Sigmoid colon (tissue), 7 donors: ENCODE data around the gene SKIC8. TPM values are rescaled to one million over a fixed set of nuclear protein-coding genes. Genes with fewer than 3 reads are reported as not detected.

Experiments
- DNase-seq: peaks from one replicate; pipeline ENCODE4 v3.0.0-alpha.2; 2019
- H3K27ac ChIP-seq, 4 donors: fragments of 200-600 bp; sonication (generic); one replicate each; pipeline ENCODE4 v1.5.1; 2016 to 2019; ENCODE audit warnings: mild to moderate bottlenecking in 1 of 4
- H3K27me3 ChIP-seq, 3 donors: fragments of 200-600 bp; sonication (generic); one replicate each; pipeline ENCODE4 v1.5.1; 2019; ENCODE audit warnings: mild to moderate bottlenecking in 1 of 3
- H3K36me3 ChIP-seq, 4 donors: fragments of 200-600 bp; sonication (generic); one replicate each; pipeline ENCODE4 v1.5.1; 2016 to 2019
- H3K4me1 ChIP-seq, 4 donors: fragments of 200-600 bp; sonication (generic); one replicate each; pipeline ENCODE4 v1.5.1; 2017 to 2019
- H3K4me3 ChIP-seq, 4 donors: fragments of 200-600 bp; sonication (generic); one replicate each; pipeline ENCODE4 v1.5.1; 2017 to 2019; ENCODE audit warnings: mild to moderate bottlenecking in 2 of 4, moderate library complexity in 1 of 4
- H3K9me3 ChIP-seq, 4 donors: fragments of 200-600 bp in 3 of 4; sonication (generic) in 3 of 4; one replicate each; pipeline versions ENCODE4 v1.5.1 to v1.6.1; 2013 to 2019
- CTCF ChIP-seq, 4 experiments: fragments of 450-650 bp in 3 of 4; fragments of 200-600 bp in 1 of 4; IDR thresholded peaks; one replicate each; pipeline ENCODE4 v1.5.1; 2016 to 2019; ENCODE audit warnings: antibody characterized with exemption in 4 of 4, mild to moderate bottlenecking in 3 of 4, moderate library complexity in 2 of 4
- EP300 ChIP-seq, 4 donors: sonication (generic); formaldehyde crosslinking; IDR thresholded peaks; one replicate each; pipeline ENCODE4 v1.6.1; 2017; ENCODE audit warnings: antibody characterized with exemption in 4 of 4
- POLR2A ChIP-seq, 2 donors: fragments of 450-650 bp; IDR thresholded peaks; one replicate each; pipeline ENCODE4 v1.6.1; 2016; ENCODE audit warnings: antibody characterized with exemption in 2 of 2, mild to moderate bottlenecking in 2 of 2, moderate library complexity in 2 of 2
- POLR2AphosphoS5 ChIP-seq, 4 donors: sonication (generic); formaldehyde crosslinking; IDR thresholded peaks; one replicate each; pipeline ENCODE4 v1.6.1; 2017; ENCODE audit warnings: antibody characterized with exemption in 4 of 4
- WGBS, 2 donors: extraction: QIAGEN DNeasy Blood & Tissue Kit; methylation state at CpG; one replicate each; pipeline ENCODE4 v1.1.7; 2013; 5-methylcytosine and 5-hydroxymethylcytosine counted together
- intact Hi-C: fragments of 100-400 bp; cut with DNase I; formaldehyde crosslinking; loops from one replicate; pipeline ENCODE4 v1.15.1; 2023
- polyA plus RNA-seq, 3 donors: library from polyadenylated mRNA; stranded (reverse); fragments of 200-250 nt; gene quantifications; one replicate each; pipeline ENCODE4 v1.2.3, GENCODE V29; 2013
- total RNA-seq, 4 donors: library from RNA; depleted of rRNA; stranded (reverse); fragments of >200 nt; gene quantifications; one replicate each; pipeline ENCODE4 v1.1.0, GENCODE V29; 2016
- donor health status: healthy with polysubstance abuse.
- donor health status: Bipolar disorder and iron deficiency.
- donor health status: healthy.

The SKIC8 gene
- 10 to 100 TPM; 43.2 to 58.2 (median 52.0) TPM for total RNA-seq
- polyA plus RNA-seq = 10 to 100 TPM; 50.4 to 81.1 (median 63.3) TPM

GRCh38 chr15:78299101-78299930 lies at the start of gene SKIC8:
TSS of gene SKIC8 (minus strand) at chr15:78299609. CDS start at chr15:78295686, 3,923 bp downstream.
- Histone ChIP-seq H3K9me3 (no peaks in the 10 kb centered on the region), H3K27ac (peak within 1 kb of the TSS; percentile 82 to 85 (median 83)), H3K27me3 (peaks cover 0 to 7% (median 0%) of the 10 kb centered on the region in 3 donors), H3K4me1 (peaks cover 0 to 17% (median 10%) of the 10 kb centered on the region in 4 donors), H3K36me3 (peaks cover 0 to 12% (median 0%) of the 10 kb centered on the region in 4 donors), H3K4me3 (peak within 1 kb of the TSS; percentile 76 to 89 (median 81))
- intact Hi-C loops = loop anchor here (2.0 kb wide), 1 partner anchor 33 kb away; no protein-coding TSS in a partner anchor
- peak; percentile 72 to 93 for TF ChIP-seq POLR2A (IDR thresholded peaks at IDR 0.05)
- TF ChIP-seq POLR2AphosphoS5 (IDR thresholded peaks at IDR 0.05) = peak; percentile 88 to 99 (median 96)
- no peak for TF ChIP-seq EP300 (IDR thresholded peaks at IDR 0.05)
- no peak for TF ChIP-seq CTCF (IDR thresholded peaks at IDR 0.05)
- DNase-seq = peak; percentile 95
- WGBS, 2 donors = 0% methylated on average over 55 of the region's 55 CpGs

GRCh38 chr15:78347586-78348543 lies 48.5 kb upstream of the SKIC8 start:
- peaks cover 0 to 15% (median 2%) of the 10 kb centered on the region in 4 donors for H3K4me1 ChIP-seq
- WGBS, 2 donors = 62 to 74% methylated on average over 17 of the region's 17 CpGs
- TF ChIP-seq EP300 (IDR thresholded peaks at IDR 0.05) (no peak), POLR2AphosphoS5 (IDR thresholded peaks at IDR 0.05) (no peak), POLR2A (IDR thresholded peaks at IDR 0.05) (no peak), CTCF (IDR thresholded peaks at IDR 0.05) (no peak)
- no peaks in the 10 kb centered on the region for H3K27me3 ChIP-seq
- no peak for DNase-seq
- H3K4me3 ChIP-seq = no peak overlapping the region
- H3K27ac ChIP-seq = peak overlapping the region in 2 of 4 donors; percentile 2 to 18
- H3K36me3 ChIP-seq = no peaks in the 10 kb centered on the region
- H3K9me3 ChIP-seq = no peaks in the 10 kb centered on the region
- intact Hi-C loops = no loop called here

- TF ChIP-seq POLR2A (IDR thresholded peaks at IDR 0.05) (no peak), CTCF (IDR thresholded peaks at IDR 0.05) (no peak), POLR2AphosphoS5 (IDR thresholded peaks at IDR 0.05) (no peak), EP300 (IDR thresholded peaks at IDR 0.05) (no peak)
- Histone ChIP-seq H3K27me3 (peaks cover under 1 to 13% (median 10%) of the 10 kb centered on the region in 3 donors), H3K9me3 (no peaks in the 10 kb centered on the region), H3K4me3 (no peak overlapping the region), H3K27ac (no peak overlapping the region), H3K4me1 (peaks cover 0 to 23% (median 8%) of the 10 kb centered on the region in 4 donors), H3K36me3 (no peaks in the 10 kb centered on the region)
- WGBS, 2 donors = 85 to 89% methylated on average over 9 of the region's 9 CpGs
- DNase-seq = no peak
- intact Hi-C loops = no loop called here
These were observed 46.2 kb upstream of the SKIC8 start for GRCh38 chr15:78345396-78346125.
